GM12873 (cell line): ENCODE results near the gene CCDC102A.

Experiments
- CTCF ChIP-seq: IDR thresholded peaks from 2 replicates; pipeline ENCODE4 v1.5.1; 2012; ENCODE audit warnings: low read depth, mild to moderate bottlenecking, moderate library complexity, low read length, control low read depth; ENCODE audit not compliant: insufficient read depth; ENCODE audit errors: missing control alignments

The CCDC102A gene

DNA sequence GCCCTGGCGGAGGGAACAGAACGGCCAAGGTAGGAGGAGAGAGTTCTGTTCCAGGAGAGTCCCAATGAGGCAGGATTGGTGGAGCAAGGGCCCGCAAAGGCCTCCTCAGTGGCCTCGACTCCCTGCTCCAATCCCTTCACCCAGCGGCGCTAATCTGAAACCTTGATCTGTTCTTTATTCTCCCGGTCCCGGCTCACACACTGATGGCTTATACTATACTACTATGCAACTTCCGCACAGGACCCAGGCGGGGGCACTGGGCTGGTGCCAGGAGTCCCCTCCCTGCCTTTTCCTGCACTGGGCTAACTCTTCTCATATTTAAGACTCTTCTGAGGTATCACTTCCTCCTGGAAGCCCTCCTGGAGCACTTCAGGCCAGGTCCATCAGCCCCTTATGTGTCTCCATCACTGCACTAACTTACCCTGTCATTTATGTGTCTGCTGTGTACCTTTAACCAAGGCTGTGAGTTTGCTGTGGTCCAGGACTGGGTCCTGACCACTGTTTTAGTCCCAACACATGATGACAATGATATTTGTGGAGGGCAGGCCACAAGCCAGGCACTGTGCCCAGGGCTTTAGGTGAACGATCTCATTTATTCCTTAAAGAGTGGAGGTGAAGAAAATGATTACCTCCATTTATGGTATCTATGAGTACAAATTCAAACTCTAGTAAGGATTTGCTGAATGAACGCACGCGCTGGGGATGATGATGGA lies 6.8 kb downstream of the CCDC102A start:
- TF ChIP-seq CTCF, result no peak

- TF ChIP-seq CTCF, result no peak
Observed at GRCh38 chr16:57528499-57529390, 7.6 kb downstream of the CCDC102A start.

GRCh38 chr16:57527610-57528360 lies 8.6 kb downstream of the CCDC102A start:
- TF ChIP-seq CTCF, result no peak

- no peak for TF ChIP-seq CTCF
Observed at GRCh38 chr16:57527027-57527426, 9.3 kb downstream of the CCDC102A start.

GRCh38 chr16:57526498-57526897 lies 9.9 kb downstream of the CCDC102A start:
- no peak for TF ChIP-seq CTCF

DNA sequence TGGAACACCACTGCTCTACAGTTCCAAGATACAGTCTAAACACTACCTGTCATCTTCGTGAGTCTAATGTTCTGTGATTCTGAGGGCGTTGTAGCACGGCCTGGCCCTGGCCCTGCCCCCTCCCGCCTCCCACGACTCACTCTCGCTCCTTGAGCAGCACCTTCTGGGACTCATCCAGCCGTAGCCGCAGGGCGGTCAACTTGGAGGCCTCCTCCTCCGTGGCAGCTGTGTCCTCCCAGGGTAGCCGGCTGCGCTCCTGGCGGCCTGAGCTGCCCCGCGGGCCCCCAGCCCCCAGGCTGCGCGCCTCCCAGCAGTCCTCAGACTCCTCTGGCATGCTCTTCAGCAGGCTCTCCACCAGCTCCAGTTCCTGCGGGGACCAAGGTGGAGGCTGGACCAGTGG lies 10.6 kb downstream of the CCDC102A start:
- TF ChIP-seq CTCF, result no peak

DNA sequence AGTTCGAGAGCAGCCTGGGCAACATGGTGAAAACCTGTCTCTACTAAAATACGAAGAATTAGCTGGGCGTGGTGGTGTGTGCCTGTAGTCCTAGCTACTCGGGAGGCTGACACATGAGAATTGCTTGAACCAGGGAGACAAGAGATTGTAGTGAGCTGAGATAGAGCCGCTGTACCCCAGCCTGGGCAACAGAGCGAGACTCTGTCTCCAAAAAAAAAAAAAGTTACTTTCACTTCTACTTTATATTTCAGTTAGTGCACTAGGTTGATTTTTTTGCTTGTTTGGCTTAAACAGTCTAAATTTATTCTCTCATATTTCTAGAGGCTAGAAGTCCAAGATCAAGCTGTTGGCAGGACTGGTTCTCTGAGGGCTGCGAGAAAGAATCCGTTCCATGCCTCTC lies 13.4 kb downstream of the CCDC102A start:
- TF ChIP-seq CTCF, result no peak
